NT2/D1 (cell line): ENCODE results near the gene AWAT1.

Experiments used
- DNase-seq: peaks from one replicate; pipeline ENCODE4 v3.0.0-alpha.2; 2011; ENCODE audit warnings: low read depth, low spot score
- H3K27me3 ChIP-seq: 2 replicates; pipeline ENCODE4 v1.6.0; 2011; ENCODE audit warnings: mild to moderate bottlenecking; ENCODE audit not compliant: insufficient read length, insufficient read depth
- H3K36me3 ChIP-seq: 2 replicates; pipeline ENCODE4 v1.6.1; 2011; ENCODE audit warnings: mild to moderate bottlenecking, low read length, mixed read lengths; ENCODE audit not compliant: insufficient read depth, insufficient read length
- H3K4me1 ChIP-seq: 2 replicates; pipeline ENCODE4 v1.5.1; 2011; ENCODE audit not compliant: insufficient read depth, insufficient read length
- H3K4me3 ChIP-seq: 2 replicates; pipeline ENCODE4 v1.5.1; 2011; ENCODE audit warnings: low read depth; ENCODE audit not compliant: insufficient read length
- H3K9ac ChIP-seq: 2 replicates; pipeline ENCODE4 v1.6.0; 2011; ENCODE audit warnings: low read depth; ENCODE audit not compliant: insufficient read length
- H3K9me3 ChIP-seq: 2 replicates; pipeline ENCODE4 v1.5.1; 2011; ENCODE audit warnings: mild to moderate bottlenecking, low read length; ENCODE audit not compliant: insufficient read depth
- SUZ12 ChIP-seq: IDR thresholded peaks from 2 replicates; pipeline ENCODE4 v1.6.1; 2011; ENCODE audit not compliant: insufficient read length, insufficient read depth; ENCODE audit errors: extremely low read depth
- YY1 ChIP-seq: IDR thresholded peaks from 2 replicates; pipeline ENCODE4 v1.6.1; 2011; ENCODE audit not compliant: insufficient read length, insufficient read depth
- ZNF274 ChIP-seq: IDR thresholded peaks from 2 replicates; pipeline ENCODE4 v1.6.1; 2011; ENCODE audit warnings: mild to moderate bottlenecking, low read depth, low read length

Gene AWAT1

DNA sequence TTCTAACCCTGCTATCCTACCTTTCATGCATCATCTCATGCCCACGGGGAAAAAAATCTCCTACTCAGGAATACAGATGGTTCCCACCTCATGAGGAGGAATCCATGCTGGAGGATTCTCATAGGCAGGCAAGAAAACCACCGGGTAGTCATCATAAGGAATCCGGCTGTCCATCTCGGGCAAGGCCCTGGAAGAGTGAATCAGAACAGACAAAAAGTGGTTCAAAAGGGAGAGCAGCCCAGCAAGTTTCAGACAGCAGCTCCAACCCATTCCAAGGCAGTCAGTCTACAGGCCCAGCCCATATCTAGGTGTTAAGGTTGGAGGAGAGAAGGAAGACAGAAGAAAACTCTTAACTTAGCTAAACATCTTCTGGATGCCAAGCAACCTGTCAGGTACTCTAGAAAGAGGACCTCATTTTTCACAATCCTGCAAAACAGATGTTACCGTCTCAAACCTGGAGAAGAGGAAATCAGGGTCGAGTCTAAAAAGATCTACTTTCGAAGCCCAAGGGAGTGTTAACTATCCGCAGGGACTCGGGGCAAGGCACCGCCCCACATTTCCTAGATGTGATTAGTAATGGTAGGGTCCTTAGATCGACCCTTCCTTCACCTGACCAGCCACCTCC, 54.8 kb downstream of the AWAT1 start:
- TF ChIP-seq SUZ12 (no peak), YY1 (no peak), ZNF274 (no peak)
- no peaks in the 10 kb centered on the region for H3K27me3 ChIP-seq
- no peaks in the 10 kb centered on the region for H3K9me3 ChIP-seq
- peak overlapping the region; percentile 94 for H3K9ac ChIP-seq
- H3K4me1 ChIP-seq = no peaks in the 10 kb centered on the region
- no peak for DNase-seq
- peak overlapping the region; percentile 83 for H3K4me3 ChIP-seq
- peaks cover 57% of the 10 kb centered on the region for H3K36me3 ChIP-seq
